A549 (cell line): Measurements from ENCODE around the gene OVOL1.

Experiments used
- CTCF ChIP-seq: fragments of >200 bp; sonication (Bioruptor Twin); formaldehyde crosslinking; IDR thresholded peaks from 3 replicates; pipeline ENCODE4 v1.5.1; 2016
- EP300 ChIP-seq, 2 experiments: fragments of >200 bp; sonication (Bioruptor Twin); formaldehyde crosslinking; IDR thresholded peaks; 2 replicates in 1 of 2; 3 replicates in 1 of 2; pipeline ENCODE4 v1.6.1; 2016 to 2017
- FOSL2 ChIP-seq, 2 experiments: fragments of 450-650 bp in 1 of 2; fragments of >200 bp in 1 of 2; sonication (Bioruptor Twin) in 1 of 2; formaldehyde crosslinking; IDR thresholded peaks; 2 replicates each; pipeline versions ENCODE4 v1.5.0 to v1.6.1; 2016 to 2020; ENCODE audit warnings: mild to moderate bottlenecking in 1 of 2, moderate library complexity in 1 of 2
- JUN ChIP-seq, 2 experiments: fragments of >200 bp; sonication (Bioruptor Twin); formaldehyde crosslinking; IDR thresholded peaks; 2 replicates in 1 of 2; 3 replicates in 1 of 2; pipeline ENCODE4 v1.6.1; 2016 to 2017
- MYC ChIP-seq: IDR thresholded peaks from 2 replicates; pipeline ENCODE4 v1.6.1; 2012; ENCODE audit warnings: mild to moderate bottlenecking, inconsistent platforms, low read length, improper control_type of control experiment, borderline replicate concordance
- NR3C1 ChIP-seq: fragments of >200 bp; sonication (Bioruptor Twin); formaldehyde crosslinking; IDR thresholded peaks from 3 replicates; pipeline ENCODE4 v1.6.1; 2017
- POLR2A ChIP-seq: IDR thresholded peaks from 2 replicates; pipeline ENCODE4 v1.6.1; 2012; ENCODE audit warnings: mild to moderate bottlenecking, low read length
- RAD21 ChIP-seq, 2 experiments: fragments of >200 bp in 1 of 2; sonication (Bioruptor Twin) in 1 of 2; formaldehyde crosslinking in 1 of 2; IDR thresholded peaks in 1 of 2; conservative IDR thresholded peaks in 1 of 2; 2 replicates in 1 of 2; 3 replicates in 1 of 2; pipeline ENCODE4 v1.6.1; 2012 to 2018; ENCODE audit warnings: inconsistent platforms in 1 of 2
- REST ChIP-seq: fragments of 200-600 bp; sonication (generic); IDR thresholded peaks from 2 replicates; pipeline ENCODE4 v1.6.1; 2016; ENCODE audit warnings: antibody characterized with exemption, mild to moderate bottlenecking, moderate library complexity
- RFX5 ChIP-seq: fragments of 450-650 bp; IDR thresholded peaks from 2 replicates; pipeline ENCODE4 v1.7.1; 2014; ENCODE audit warnings: antibody characterized with exemption, mild to moderate bottlenecking, moderate library complexity
- SREBF2 ChIP-seq: fragments of 450-650 bp; IDR thresholded peaks from 2 replicates; pipeline ENCODE4 v1.6.1; 2014; ENCODE audit warnings: mild to moderate bottlenecking, moderate library complexity
- ZFP36 ChIP-seq: fragments of 450-650 bp; IDR thresholded peaks from 2 replicates; pipeline ENCODE4 v1.6.1; 2014; ENCODE audit warnings: borderline replicate concordance; ENCODE audit not compliant: partially characterized antibody
- TF ChIP-seq, protein P1 (sequence below): fragments of 150-350 bp; IDR thresholded peaks from 2 replicates; pipeline ENCODE4 v1.6.1; 2014; ENCODE audit warnings: low read depth, mild to moderate bottlenecking, low read length
- TF ChIP-seq, protein P2 (sequence below): fragments of >200 bp; sonication (Bioruptor Twin); formaldehyde crosslinking; IDR thresholded peaks from 3 replicates; pipeline ENCODE4 v1.6.1; 2016

GRCh38 chr11:65787649-65788622, 1.1 kb downstream of the OVOL1 start:
- TF ChIP-seq RAD21 (conservative IDR thresholded peaks at IDR 0.05 in 1 of 2, IDR thresholded peaks at IDR 0.05 in 1 of 2), result no peak
- TF ChIP-seq POLR2A, result no peak
- no peak for TF ChIP-seq CTCF
- no peak for TF ChIP-seq RFX5
- no peak for TF ChIP-seq SREBF2
- no peak for TF ChIP-seq REST
- no peak for TF ChIP-seq JUN (IDR thresholded peaks at IDR 0.05)
- no peak for TF ChIP-seq EP300 (IDR thresholded peaks at IDR 0.05)
- TF ChIP-seq, protein P1, sequence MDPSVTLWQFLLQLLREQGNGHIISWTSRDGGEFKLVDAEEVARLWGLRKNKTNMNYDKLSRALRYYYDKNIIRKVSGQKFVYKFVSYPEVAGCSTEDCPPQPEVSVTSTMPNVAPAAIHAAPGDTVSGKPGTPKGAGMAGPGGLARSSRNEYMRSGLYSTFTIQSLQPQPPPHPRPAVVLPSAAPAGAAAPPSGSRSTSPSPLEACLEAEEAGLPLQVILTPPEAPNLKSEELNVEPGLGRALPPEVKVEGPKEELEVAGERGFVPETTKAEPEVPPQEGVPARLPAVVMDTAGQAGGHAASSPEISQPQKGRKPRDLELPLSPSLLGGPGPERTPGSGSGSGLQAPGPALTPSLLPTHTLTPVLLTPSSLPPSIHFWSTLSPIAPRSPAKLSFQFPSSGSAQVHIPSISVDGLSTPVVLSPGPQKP, result no peak
- TF ChIP-seq FOSL2 (IDR thresholded peaks at IDR 0.05), result no peak
- TF ChIP-seq FOSL2 (CRISPR knock-in tag; IDR thresholded peaks at IDR 0.05), result no peak
- no peak for TF ChIP-seq NR3C1
- TF ChIP-seq ZFP36, result no peak
- no peak for TF ChIP-seq MYC
- TF ChIP-seq, protein P2, sequence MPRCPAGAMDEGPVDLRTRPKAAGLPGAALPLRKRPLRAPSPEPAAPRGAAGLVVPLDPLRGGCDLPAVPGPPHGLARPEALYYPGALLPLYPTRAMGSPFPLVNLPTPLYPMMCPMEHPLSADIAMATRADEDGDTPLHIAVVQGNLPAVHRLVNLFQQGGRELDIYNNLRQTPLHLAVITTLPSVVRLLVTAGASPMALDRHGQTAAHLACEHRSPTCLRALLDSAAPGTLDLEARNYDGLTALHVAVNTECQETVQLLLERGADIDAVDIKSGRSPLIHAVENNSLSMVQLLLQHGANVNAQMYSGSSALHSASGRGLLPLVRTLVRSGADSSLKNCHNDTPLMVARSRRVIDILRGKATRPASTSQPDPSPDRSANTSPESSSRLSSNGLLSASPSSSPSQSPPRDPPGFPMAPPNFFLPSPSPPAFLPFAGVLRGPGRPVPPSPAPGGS, result no peak
